Stomach (tissue), 9 donors: ENCODE results near the gene ZCWPW1. TPM values are rescaled to one million over a fixed set of nuclear protein-coding genes. Genes with fewer than 3 reads are reported as not detected.
A peak's percentile ranks its signal among the peaks of the same experiment; 100 is the strongest.

Experiments used
- DNase-seq, 2 donors: peaks; one replicate each; pipeline versions ENCODE4 v3.0.0 to v3.0.0-alpha.2; 2013 to 2019
- H3K27ac ChIP-seq, 5 donors: fragments of 200-600 bp in 4 of 5; sonication (generic) in 4 of 5; one replicate each; pipeline ENCODE4 v1.5.1; 2013 to 2019; ENCODE audit warnings: mild to moderate bottlenecking in 1 of 5, moderate library complexity in 1 of 5
- H3K27me3 ChIP-seq, 3 donors: fragments of 200-600 bp; sonication (generic); one replicate each; pipeline ENCODE4 v1.5.1; 2017 to 2019; ENCODE audit warnings: mixed run types in 1 of 3
- H3K36me3 ChIP-seq, 4 donors: fragments of 200-600 bp; sonication (generic); 1 replicate in 3 of 4; 2 replicates in 1 of 4; pipeline ENCODE4 v1.5.1; 2016 to 2019
- H3K4me1 ChIP-seq, 4 donors: fragments of 200-600 bp; sonication (generic); one replicate each; pipeline ENCODE4 v1.5.1; 2016 to 2019
- H3K4me3 ChIP-seq, 4 donors: fragments of 200-600 bp; sonication (generic) in 3 of 4; one replicate each; pipeline ENCODE4 v1.5.1; 2016 to 2019; ENCODE audit warnings: mild to moderate bottlenecking in 1 of 4
- H3K9me3 ChIP-seq, 4 donors: fragments of 200-600 bp; sonication (generic); one replicate each; pipeline ENCODE4 v1.5.1; 2016 to 2019
- EP300 ChIP-seq: sonication (generic); formaldehyde crosslinking; IDR thresholded peaks from one replicate; pipeline ENCODE4 v1.6.1; 2017; ENCODE audit warnings: antibody characterized with exemption
- POLR2A ChIP-seq, 4 donors: fragments of 450-650 bp; IDR thresholded peaks; one replicate each; pipeline ENCODE4 v1.6.1; 2016; ENCODE audit warnings: antibody characterized with exemption in 4 of 4, control low read depth in 2 of 4, mild to moderate bottlenecking in 1 of 4, moderate library complexity in 1 of 4
- POLR2AphosphoS5 ChIP-seq, 3 donors: sonication (generic); formaldehyde crosslinking; IDR thresholded peaks; one replicate each; pipeline ENCODE4 v1.6.1; 2016; ENCODE audit warnings: antibody characterized with exemption in 3 of 3
- WGBS, 5 donors: extraction: QIAGEN DNeasy Blood & Tissue Kit in 3 of 5; methylation state at CpG; one replicate each; pipeline versions ENCODE4 v1.1.5 to v1.1.7; 2013 to 2018; 5-methylcytosine and 5-hydroxymethylcytosine counted together
- intact Hi-C: fragments of 100-400 bp; cut with DNase I; formaldehyde crosslinking; loops from one replicate; pipeline ENCODE4 v1.15.1; 2023; ENCODE audit warnings: low total_unique reads
- polyA plus RNA-seq, 3 donors: library from polyadenylated mRNA; stranded (reverse); fragments of 200-250 nt; gene quantifications; one replicate each; pipeline ENCODE4 v1.2.3, GENCODE V29; 2013
- total RNA-seq, 5 donors: library from RNA; depleted of rRNA; stranded (reverse); fragments of >200 nt; gene quantifications; one replicate each; pipeline versions ENCODE4 v1.1.0 to v1.2.3, GENCODE V29; 2014 to 2016
- TF ChIP-seq, protein P1 (sequence below), 7 experiments: fragments of 450-650 bp in 4 of 7; fragments of 200-600 bp in 3 of 7; sonication (generic) in 3 of 7; IDR thresholded peaks; one replicate each; pipeline ENCODE4 v1.5.1; 2016 to 2019; ENCODE audit warnings: antibody characterized with exemption in 7 of 7, control low read depth in 2 of 7, mild to moderate bottlenecking in 1 of 7
- donor health status: healthy with polysubstance abuse.
- donor health status: Bipolar disorder and iron deficiency.
- donor health status: healthy.

Gene ZCWPW1
- total and polyA plus RNA-seq, 8 donors: 0.89 to 44.3 (median 5.2) TPM; not detected in 1

DNA sequence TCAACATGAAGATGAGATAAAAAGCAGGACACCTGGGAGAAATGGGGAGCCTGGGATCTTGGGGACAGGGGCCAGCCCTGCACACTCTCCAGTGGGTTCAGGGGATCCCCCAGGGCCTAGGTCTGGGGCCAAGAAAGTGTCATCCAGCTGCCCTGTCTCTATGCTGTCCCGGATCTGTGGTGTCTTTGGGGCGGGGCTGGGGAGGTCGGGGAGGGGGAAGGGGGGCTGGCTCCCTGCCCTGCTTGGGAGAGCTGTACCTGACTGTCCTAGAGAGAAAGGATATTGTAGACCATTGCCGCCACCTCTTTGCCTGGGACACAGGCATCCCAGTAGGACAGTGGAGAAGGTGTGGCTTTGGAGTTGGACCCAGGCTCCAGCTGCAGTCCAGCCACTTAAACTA is 42.5 kb upstream of the ZCWPW1 start:
- Histone ChIP-seq H3K36me3 (peaks cover 25 to 95% (median 73%) of the 10 kb centered on the region in 4 donors), H3K27ac (peak overlapping the region in 2 of 5 donors; percentile 67 to 75), H3K4me1 (peaks cover 44 to 86% (median 65%) of the 10 kb centered on the region in 4 donors), H3K4me3 (no peak overlapping the region), H3K27me3 (no peaks in the 10 kb centered on the region), H3K9me3 (no peaks in the 10 kb centered on the region)
- TF ChIP-seq EP300: no peak
- no peak for TF ChIP-seq POLR2AphosphoS5 (IDR thresholded peaks at IDR 0.05)
- no peak for TF ChIP-seq POLR2A (IDR thresholded peaks at IDR 0.05)
- TF ChIP-seq, protein P1, sequence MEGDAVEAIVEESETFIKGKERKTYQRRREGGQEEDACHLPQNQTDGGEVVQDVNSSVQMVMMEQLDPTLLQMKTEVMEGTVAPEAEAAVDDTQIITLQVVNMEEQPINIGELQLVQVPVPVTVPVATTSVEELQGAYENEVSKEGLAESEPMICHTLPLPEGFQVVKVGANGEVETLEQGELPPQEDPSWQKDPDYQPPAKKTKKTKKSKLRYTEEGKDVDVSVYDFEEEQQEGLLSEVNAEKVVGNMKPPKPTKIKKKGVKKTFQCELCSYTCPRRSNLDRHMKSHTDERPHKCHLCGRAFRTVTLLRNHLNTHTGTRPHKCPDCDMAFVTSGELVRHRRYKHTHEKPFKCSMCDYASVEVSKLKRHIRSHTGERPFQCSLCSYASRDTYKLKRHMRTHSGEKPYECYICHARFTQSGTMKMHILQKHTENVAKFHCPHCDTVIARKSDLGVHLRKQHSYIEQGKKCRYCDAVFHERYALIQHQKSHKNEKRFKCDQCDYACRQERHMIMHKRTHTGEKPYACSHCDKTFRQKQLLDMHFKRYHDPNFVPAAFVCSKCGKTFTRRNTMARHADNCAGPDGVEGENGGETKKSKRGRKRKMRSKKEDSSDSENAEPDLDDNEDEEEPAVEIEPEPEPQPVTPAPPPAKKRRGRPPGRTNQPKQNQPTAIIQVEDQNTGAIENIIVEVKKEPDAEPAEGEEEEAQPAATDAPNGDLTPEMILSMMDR (IDR thresholded peaks at IDR 0.05): no peak
- intact Hi-C loops: loop anchor here (5.0 to 10.0 kb wide), 2 partner anchors 91 to 204 kb away; partner anchors contain the start of gene GNB2
- 39 to 54% (median 48%) methylated on average over 3 to 4 of the region's 4 CpGs for WGBS, 5 donors
- no peak for DNase-seq

DNA sequence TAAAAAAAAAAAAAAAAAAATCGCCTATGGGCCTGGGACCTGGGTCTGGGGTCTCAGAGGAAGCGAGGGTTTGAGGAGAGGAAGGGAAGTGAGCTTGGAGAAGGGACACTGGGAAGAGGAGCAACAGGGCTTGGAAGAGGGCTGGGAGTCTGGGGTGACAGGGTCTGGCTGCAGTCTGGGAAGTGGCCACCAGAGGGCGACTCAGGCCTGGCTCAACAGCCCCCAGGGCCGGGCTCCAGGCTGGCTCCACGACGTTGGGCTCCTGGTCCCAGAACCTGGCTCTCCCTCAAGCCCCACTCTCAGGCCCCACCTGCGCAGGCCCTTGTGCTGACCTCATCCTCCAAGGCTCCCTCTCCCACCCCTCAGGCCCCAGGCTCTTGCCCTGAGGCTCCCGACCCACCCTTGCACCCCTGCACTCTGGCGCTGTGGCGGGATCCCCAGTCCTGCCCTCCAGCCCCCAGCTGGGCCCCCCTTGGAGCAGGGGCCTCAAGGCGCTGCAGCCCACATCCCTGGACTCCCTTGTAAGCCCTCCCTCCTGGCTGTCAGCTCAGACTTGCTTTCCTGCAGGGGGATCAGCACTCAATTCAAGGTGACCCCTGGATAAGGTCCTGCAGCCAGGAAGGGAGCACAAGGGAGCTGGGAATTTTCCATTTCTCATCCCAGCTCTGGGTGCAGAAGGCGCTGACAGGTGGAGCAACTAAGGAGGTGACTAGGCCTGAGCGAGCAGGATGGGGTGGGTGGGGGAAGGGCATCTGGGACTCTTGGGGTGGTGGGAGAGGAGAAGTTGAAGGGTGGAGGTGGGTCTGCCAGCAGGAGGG is 40.9 kb upstream of the ZCWPW1 start:
- H3K4me3 ChIP-seq: no peak overlapping the region
- TF ChIP-seq, protein P1 (IDR thresholded peaks at IDR 0.05): peak in 6 of 7 experiments; percentile 95 to 97 (median 96)
- no peak for TF ChIP-seq POLR2A (IDR thresholded peaks at IDR 0.05)
- peak in 1 of 3 donors; percentile 31 for TF ChIP-seq POLR2AphosphoS5 (IDR thresholded peaks at IDR 0.05)
- no peak for TF ChIP-seq EP300
- peak; percentile 93 to 94 for DNase-seq
- peak overlapping the region; percentile 37 to 75 (median 53) for H3K27ac ChIP-seq
- H3K4me1 ChIP-seq: peaks cover 39 to 82% (median 63%) of the 10 kb centered on the region in 4 donors
- intact Hi-C loops: loop anchor here (5.0 to 10.0 kb wide), 2 partner anchors 93 to 205 kb away; partner anchors contain the start of gene GNB2
- no peaks in the 10 kb centered on the region for H3K27me3 ChIP-seq
- H3K36me3 ChIP-seq: peaks cover 21 to 79% (median 68%) of the 10 kb centered on the region in 4 donors
- H3K9me3 ChIP-seq: no peaks in the 10 kb centered on the region
- 22 to 28% (median 24%) methylated on average over 10 to 13 of the region's 13 CpGs for WGBS, 5 donors

DNA sequence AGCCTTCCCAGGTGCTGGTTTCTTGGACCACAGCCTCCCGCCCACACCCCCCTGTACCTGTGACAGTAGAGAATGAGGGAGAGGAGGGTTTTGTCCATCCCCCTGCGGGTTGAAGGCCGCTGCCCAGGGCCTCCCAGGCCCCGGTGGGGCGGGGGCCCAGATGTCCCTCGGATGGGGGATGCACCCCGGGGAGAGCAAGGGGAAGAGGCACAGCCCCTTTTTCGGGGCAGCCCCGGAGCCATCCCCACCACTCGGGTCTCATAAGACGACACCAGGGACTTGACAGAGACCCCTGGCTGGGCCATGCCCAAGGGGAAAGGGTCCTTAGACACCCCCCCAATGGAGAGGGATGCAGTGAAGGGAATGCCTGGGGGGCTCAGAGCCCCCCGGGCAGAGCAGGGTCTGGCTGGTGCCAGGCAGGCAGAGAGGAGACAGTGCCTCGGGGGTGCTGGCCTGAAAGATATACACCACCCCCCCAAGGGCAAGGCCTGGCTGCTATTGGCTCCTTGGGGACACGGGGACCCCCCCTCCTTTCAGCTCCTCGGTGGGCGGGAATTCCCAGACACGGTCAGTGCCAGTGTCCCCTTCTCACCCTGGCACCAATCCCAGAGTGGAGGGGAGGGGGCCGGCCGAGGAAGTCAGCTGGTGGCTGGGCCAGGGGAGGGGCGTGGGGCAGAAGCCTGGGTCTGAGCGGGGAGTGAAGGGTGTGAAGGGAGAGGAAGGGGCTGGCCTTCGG is 39.3 kb upstream of the ZCWPW1 start:
- TF ChIP-seq, protein P1 (IDR thresholded peaks at IDR 0.05): no peak
- TF ChIP-seq EP300: no peak
- TF ChIP-seq POLR2A (IDR thresholded peaks at IDR 0.05): no peak
- TF ChIP-seq POLR2AphosphoS5 (IDR thresholded peaks at IDR 0.05): no peak
- Histone ChIP-seq H3K4me1 (peaks cover 27 to 66% (median 49%) of the 10 kb centered on the region in 4 donors), H3K4me3 (peak overlapping the region in 1 of 4 donors; percentile 9), H3K27ac (peak overlapping the region in 3 of 5 donors; percentile 19 to 74 (median 51)), H3K36me3 (peaks cover 12 to 69% (median 58%) of the 10 kb centered on the region in 4 donors), H3K27me3 (no peaks in the 10 kb centered on the region), H3K9me3 (no peaks in the 10 kb centered on the region)
- DNase-seq: peak in 1 of 2 donors; percentile 69
- whole genome bisulfite sequencing, 5 donors: 52 to 74% (median 59%) methylated on average over 11 to 22 of the region's 22 CpGs
- intact Hi-C loops: no loop called here
